GM12874 (cell line): ENCODE results near the gene APOL6.

ENCODE experiments used
- TF ChIP-seq, protein P1 (sequence below): IDR thresholded peaks from 2 replicates; pipeline ENCODE4 v1.5.1; 2011; ENCODE audit warnings: low read depth, mild to moderate bottlenecking, control low read depth, low read length, moderate library complexity; ENCODE audit not compliant: insufficient read depth

Gene APOL6

DNA sequence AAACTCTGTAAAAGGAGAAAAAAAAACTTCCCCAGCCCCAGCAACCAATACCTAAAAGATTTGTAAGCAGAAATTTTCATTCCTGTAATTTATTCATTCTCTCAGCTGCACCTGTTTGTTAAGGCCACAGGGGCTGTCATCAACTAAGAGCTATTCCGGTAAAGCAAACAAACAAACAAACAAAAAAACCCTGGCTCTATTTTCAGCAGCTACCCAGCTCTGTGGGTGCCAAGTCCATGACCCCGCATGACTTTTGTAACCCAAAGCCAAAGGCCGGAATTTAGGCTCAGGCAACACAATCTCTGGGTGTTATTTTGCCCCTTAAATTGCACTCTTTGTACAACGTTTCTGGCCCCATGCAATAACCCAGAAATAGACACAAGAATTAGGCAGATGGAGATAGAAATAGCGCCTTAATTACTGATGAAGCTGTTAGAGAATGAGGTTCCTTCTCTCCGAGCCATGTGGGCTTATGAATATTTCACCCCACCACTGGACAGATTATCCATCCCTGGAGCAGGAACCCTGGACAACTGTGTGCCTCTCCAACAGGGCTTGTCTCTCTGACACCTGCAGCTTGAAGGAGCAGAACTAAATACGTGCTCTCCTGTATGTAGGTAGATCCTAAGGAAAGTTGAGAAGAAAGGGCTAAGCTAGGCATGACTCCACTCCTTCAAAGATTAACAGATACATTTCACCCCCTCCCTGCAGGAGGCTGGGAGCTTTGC is 29.4 kb downstream of the APOL6 start:
- TF ChIP-seq, protein P1, sequence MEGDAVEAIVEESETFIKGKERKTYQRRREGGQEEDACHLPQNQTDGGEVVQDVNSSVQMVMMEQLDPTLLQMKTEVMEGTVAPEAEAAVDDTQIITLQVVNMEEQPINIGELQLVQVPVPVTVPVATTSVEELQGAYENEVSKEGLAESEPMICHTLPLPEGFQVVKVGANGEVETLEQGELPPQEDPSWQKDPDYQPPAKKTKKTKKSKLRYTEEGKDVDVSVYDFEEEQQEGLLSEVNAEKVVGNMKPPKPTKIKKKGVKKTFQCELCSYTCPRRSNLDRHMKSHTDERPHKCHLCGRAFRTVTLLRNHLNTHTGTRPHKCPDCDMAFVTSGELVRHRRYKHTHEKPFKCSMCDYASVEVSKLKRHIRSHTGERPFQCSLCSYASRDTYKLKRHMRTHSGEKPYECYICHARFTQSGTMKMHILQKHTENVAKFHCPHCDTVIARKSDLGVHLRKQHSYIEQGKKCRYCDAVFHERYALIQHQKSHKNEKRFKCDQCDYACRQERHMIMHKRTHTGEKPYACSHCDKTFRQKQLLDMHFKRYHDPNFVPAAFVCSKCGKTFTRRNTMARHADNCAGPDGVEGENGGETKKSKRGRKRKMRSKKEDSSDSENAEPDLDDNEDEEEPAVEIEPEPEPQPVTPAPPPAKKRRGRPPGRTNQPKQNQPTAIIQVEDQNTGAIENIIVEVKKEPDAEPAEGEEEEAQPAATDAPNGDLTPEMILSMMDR, result no peak

DNA sequence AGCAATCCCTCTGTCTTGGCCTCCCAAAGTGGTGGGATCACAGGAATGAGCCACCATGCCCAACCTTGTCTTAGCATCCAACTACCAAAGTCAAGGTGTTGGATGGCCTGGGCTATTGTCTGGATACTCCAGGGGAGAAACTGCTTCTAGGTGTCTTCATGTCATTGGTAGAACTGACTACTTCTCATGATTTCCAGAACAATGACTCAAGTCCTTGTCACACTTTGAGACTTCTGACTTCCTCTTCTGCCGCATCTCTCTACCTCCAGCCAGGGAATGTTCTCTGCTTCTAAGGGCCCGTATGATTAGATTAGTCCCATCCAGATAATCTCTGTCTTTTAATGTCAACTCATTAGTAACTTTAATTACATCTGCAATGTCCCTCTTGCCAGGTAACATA is 30.6 kb downstream of the APOL6 start:
- TF ChIP-seq, protein P1, result no peak

DNA sequence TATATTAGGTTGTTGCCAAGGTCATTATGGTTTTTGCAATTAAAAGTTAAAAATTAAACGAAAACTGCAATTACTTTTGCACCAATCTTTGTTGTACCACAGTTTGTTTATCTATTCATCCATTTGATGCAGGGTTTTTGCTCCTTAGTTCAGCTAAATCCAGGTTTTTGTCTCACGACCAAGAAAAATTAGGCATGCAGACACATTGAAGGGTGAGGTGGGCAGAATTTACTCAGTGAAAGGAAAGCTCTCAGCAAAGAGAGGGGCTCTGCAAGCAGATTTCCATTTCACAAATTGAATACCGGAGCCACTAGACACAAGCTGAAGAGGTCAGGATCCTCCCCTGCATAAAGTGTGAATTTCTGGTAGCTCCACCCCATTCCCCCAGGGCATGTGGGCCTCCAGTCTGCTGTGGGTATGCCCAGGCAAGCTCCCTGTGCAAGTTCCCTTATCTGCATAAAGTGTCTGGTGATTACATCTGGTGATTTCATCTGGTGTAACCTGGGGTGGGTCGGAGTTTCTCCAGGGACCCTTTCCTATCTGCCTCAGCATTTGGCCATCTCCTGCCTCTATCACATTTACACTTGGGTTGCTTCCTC is 33.3 kb downstream of the APOL6 start:
- TF ChIP-seq, protein P1, result no peak

DNA sequence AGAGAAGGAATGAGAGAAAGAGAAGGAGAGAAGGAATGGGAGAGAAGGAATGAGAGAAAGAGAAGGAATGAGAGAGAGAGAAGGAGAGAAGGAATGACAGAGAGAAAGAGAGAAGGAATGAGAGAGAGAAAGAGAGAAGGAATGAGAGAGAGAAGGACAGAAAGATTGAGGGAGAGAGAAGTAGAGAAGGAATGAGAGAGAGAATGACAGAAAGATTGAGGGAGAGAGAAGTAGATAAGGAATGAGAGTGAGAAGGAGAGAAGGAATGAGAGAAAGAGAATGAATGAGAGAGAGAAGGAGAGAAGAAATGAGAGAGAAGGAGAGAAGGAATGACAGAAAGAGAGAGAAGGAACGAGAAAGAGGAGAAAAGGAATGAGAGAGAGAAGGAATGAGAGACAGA is 35.3 kb downstream of the APOL6 start:
- TF ChIP-seq, protein P1, result no peak

DNA sequence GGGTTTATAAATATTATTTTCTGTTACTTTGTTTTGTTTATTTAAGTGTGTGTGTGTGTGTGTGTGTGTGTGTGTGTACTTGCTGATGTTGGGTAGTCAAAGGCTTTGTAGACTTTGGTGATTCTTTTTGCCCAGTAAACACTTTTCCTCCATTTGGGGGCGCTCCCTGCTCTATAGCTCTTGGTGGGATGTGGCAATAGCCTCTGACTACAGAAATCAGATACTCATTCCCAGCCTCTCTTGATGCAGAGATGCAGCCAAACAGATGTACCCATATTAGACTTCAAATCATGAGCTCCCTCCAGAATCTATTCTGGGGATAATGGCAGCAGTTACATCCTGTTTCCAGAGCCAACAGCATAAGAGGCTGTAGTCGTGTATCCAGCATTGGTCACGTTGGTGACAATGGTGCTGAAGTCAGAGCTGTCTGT is 36.0 kb downstream of the APOL6 start:
- TF ChIP-seq, protein P1, result 0 out of 2 replicates have a peak, but pooled peaks have one; percentile 4

DNA sequence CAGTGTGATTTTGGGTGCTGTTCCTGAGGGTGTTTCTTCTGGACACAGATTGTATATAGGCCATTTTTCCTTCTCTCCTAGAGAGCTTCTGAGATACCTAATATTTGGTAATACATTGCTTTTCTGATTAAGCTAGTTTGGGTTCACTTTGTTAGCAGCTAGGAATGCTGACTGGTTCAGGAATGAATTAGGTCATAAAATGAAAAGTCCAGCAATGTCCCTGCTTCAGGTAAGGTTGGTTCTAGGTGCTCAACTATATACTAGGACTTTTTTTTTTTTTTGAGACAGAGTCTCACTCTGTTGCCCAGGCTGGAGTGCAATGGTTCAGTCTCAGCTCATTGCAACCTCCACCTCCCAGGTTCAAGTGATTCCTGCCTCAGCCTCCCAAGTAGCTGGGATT is 36.5 kb downstream of the APOL6 start:
- TF ChIP-seq, protein P1, result no peak

DNA sequence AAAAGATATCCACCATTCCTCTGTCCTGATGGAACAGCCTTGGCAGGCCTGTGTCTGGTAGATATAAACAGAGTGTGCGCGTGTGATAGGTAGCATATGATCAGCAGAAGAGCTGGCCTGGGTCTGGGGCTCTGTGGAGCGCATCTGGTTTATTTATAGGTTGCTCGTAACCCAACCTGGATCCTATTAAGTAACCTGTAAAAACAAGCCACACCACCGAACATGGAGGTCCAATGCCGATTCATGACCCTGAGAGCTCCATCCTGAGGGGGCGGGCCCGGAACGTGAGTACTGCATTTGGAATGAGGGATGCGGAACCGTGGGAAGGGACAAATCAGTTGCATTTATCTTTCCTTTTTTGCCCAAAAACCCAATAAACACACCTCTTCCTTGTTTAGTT is 37.5 kb downstream of the APOL6 start:
- TF ChIP-seq, protein P1, result no peak
